DND-41 (cell line): ENCODE measurements around the gene MYH9.
"Not testable (repeated sequence)": the region's sequence is repeated elsewhere in the genome, so short reads cannot be mapped to it uniquely, and the experiment has no call there.

Experiments
- ATAC-seq: fragments of 200-7000 bp; cut with Tn5 transposase; 3 replicates; pipeline ENCODE4 v1.9.1; 2021; ENCODE audit warnings: low read depth; ENCODE audit not compliant: insufficient read depth
- DNase-seq: peaks from one replicate; pipeline ENCODE4 v3.0.0-alpha.2; 2020
- H2AFZ ChIP-seq: 2 replicates; pipeline ENCODE4 v1.6.0; 2012; ENCODE audit warnings: low read depth, low read length
- H3K27ac ChIP-seq: 2 replicates; pipeline ENCODE4 v1.5.1; 2012; ENCODE audit warnings: low read length, inconsistent platforms
- H3K27me3 ChIP-seq: fragments of 200-600 bp; sonication (generic); 2 replicates; pipeline ENCODE4 v1.6.0; 2012; ENCODE audit warnings: low read length, mild to moderate bottlenecking, inconsistent platforms; ENCODE audit not compliant: insufficient read depth, poor library complexity
- H3K36me3 ChIP-seq: 2 replicates; pipeline ENCODE4 v1.5.1; 2012; ENCODE audit warnings: low read length, inconsistent platforms; ENCODE audit not compliant: insufficient read depth
- H3K4me1 ChIP-seq: 2 replicates; pipeline ENCODE4 v1.5.1; 2012; ENCODE audit warnings: mild to moderate bottlenecking, low read length; ENCODE audit not compliant: insufficient read depth
- H3K4me2 ChIP-seq: 2 replicates; pipeline ENCODE4 v1.6.0; 2012; ENCODE audit warnings: mild to moderate bottlenecking, moderate library complexity, low read length, inconsistent platforms; ENCODE audit not compliant: insufficient read depth
- H3K4me3 ChIP-seq, 2 experiments: fragments of 200-600 bp in 1 of 2; shearing (Covaris generic) in 1 of 2; 2 replicates each; pipeline ENCODE4 v1.5.1; 2012 to 2016; ENCODE audit warnings: inconsistent platforms in 2 of 2, low read length in 2 of 2, mild to moderate bottlenecking in 2 of 2, low read depth in 1 of 2, moderate library complexity in 1 of 2
- H3K79me2 ChIP-seq: 2 replicates; pipeline ENCODE4 v1.6.0; 2012; ENCODE audit warnings: low read length, inconsistent platforms; ENCODE audit not compliant: insufficient read depth
- H3K9ac ChIP-seq: 2 replicates; pipeline ENCODE4 v1.6.0; 2012; ENCODE audit warnings: low read depth, mild to moderate bottlenecking, inconsistent platforms, low read length, moderate library complexity
- H3K9me3 ChIP-seq: 2 replicates; pipeline ENCODE4 v1.5.1; 2012; ENCODE audit warnings: low read length, moderate library complexity, mild to moderate bottlenecking, inconsistent platforms; ENCODE audit not compliant: insufficient read depth, severe bottlenecking
- H4K20me1 ChIP-seq: 2 replicates; pipeline ENCODE4 v1.6.0; 2012; ENCODE audit warnings: low read length; ENCODE audit not compliant: insufficient read depth
- EZH2 ChIP-seq: IDR thresholded peaks from 3 replicates; pipeline ENCODE4 v1.6.1; 2012; ENCODE audit warnings: borderline replicate concordance, low read depth, mild to moderate bottlenecking, moderate library complexity, low read length, inconsistent platforms; ENCODE audit not compliant: severe bottlenecking
- TF ChIP-seq, protein P1 (sequence below): IDR thresholded peaks from 2 replicates; pipeline ENCODE4 v1.5.1; 2012; ENCODE audit warnings: borderline replicate concordance, low read length, moderate library complexity, mild to moderate bottlenecking; ENCODE audit not compliant: poor library complexity, severe bottlenecking; ENCODE audit errors: extremely low read depth

Gene MYH9

DNA sequence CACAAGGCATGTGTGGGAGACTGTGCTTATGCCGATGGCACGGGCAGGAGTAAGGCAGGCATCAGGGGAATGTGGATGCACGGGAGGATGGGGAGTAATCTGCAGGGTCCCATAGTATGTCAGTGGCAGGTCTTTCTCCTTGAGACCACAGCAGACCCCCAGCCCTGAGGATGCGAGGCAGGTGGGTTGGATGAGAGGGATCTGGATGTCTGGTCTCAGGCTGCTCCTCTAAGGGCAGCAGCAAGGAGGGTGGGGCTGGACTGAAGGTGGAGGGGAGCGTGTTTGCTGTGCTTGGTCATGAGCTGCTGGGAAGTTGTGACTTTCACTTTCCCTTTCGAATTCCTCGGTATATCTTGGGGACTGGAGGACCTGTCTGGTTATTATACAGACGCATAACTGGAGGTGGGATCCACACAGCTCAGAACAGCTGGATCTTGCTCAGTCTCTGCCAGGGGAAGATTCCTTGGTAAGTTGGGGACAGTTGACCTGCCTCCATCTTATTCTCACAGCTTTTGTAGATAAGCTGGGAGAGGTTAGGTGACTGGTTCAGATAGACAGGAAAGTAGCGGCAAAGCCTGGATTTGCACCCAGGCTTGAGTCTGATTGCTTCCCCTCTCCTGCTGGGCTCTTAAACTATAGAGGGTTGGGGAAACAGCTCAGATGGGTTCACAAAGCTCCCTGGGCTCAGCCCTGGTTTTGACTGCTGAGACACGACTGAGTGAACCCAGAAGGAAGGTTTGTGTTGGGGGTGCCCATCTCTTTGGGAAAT is 134.8 kb downstream of the MYH9 start, which contains the start of gene APOL1:
TSS of gene APOL1 (plus strand) at position 380 of the 769 bp plus-strand sequence. CDS start 1,823 bp downstream, outside the sequence.
- H3K27me3 ChIP-seq, result no peaks in the 10 kb centered on the region
- peak within 1 kb of the TSS; percentile 25 to 67; a peak in 3 of 4 replicates for H3K4me3 ChIP-seq
- peak within 1 kb of the TSS; percentile 64 for H3K9ac ChIP-seq
- peaks cover 14% of the 10 kb centered on the region for H3K79me2 ChIP-seq
- no peaks in the 10 kb centered on the region for H4K20me1 ChIP-seq
- peak within 1 kb of the TSS; percentile 81 for H3K27ac ChIP-seq
- H3K4me1 ChIP-seq, result peaks cover 30% of the 10 kb centered on the region
- DNase-seq (peak; percentile 78), ATAC-seq (peak; percentile 95)
- peak within 1 kb of the TSS; percentile 91 for H3K4me2 ChIP-seq
- H2AFZ ChIP-seq, result peak within 1 kb of the TSS; percentile 75
- peaks cover 2% of the 10 kb centered on the region for H3K9me3 ChIP-seq
- peaks cover 7% of the 10 kb centered on the region; the same call in 1 of the 2 replicates for H3K36me3 ChIP-seq
- TF ChIP-seq, protein P1, sequence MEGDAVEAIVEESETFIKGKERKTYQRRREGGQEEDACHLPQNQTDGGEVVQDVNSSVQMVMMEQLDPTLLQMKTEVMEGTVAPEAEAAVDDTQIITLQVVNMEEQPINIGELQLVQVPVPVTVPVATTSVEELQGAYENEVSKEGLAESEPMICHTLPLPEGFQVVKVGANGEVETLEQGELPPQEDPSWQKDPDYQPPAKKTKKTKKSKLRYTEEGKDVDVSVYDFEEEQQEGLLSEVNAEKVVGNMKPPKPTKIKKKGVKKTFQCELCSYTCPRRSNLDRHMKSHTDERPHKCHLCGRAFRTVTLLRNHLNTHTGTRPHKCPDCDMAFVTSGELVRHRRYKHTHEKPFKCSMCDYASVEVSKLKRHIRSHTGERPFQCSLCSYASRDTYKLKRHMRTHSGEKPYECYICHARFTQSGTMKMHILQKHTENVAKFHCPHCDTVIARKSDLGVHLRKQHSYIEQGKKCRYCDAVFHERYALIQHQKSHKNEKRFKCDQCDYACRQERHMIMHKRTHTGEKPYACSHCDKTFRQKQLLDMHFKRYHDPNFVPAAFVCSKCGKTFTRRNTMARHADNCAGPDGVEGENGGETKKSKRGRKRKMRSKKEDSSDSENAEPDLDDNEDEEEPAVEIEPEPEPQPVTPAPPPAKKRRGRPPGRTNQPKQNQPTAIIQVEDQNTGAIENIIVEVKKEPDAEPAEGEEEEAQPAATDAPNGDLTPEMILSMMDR, result no peak
- no peak for TF ChIP-seq EZH2

DNA sequence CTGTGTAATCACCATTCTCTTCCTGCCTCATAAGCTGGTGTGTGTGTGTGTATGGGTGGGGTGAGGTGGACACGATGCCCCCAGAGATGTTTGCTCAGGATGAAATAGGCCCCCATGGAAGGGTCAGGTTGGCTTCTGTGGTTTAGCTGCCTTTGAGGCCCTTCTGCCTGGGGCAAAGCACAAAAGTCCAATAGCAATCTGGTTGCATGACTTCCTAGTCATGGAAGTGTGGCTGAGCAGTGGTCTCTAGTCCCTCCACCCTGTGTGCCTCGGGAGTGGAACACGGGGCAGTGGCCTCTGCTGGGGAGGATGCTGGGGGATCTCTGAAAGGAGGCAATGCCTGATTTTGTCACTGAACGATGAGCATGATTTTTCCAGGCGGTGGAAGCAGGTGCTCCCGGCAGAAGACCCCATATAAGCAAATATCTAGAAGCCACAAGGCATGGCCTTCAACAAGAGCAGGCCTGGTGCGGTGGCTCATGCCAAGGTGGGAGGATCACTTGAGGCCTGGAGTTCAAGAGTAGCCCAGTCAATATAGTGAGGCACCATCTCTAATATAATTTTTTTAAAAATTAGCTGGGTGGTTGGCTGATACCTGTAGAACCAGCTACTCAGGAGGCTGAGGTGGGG is 135.7 kb downstream of the MYH9 start:
- not testable (repeated sequence) for ATAC-seq, H4K20me1 ChIP-seq, H3K36me3 ChIP-seq, H3K27me3 ChIP-seq, DNase-seq, H3K9me3 ChIP-seq
- peaks cover 30% of the 10 kb centered on the region for H3K4me1 ChIP-seq
- peak overlapping the region; percentile 81; the same call in 1 of the 2 replicates for H3K27ac ChIP-seq
- peak overlapping the region; percentile 64 for H3K9ac ChIP-seq
- peak overlapping the region in 1 of 2 experiments; percentile 67; a peak in 1 of 4 replicates for H3K4me3 ChIP-seq
- H3K4me2 ChIP-seq, result peak overlapping the region; percentile 91
- H3K79me2 ChIP-seq, result peaks cover 14% of the 10 kb centered on the region
- peak overlapping the region; percentile 75 for H2AFZ ChIP-seq

DNA sequence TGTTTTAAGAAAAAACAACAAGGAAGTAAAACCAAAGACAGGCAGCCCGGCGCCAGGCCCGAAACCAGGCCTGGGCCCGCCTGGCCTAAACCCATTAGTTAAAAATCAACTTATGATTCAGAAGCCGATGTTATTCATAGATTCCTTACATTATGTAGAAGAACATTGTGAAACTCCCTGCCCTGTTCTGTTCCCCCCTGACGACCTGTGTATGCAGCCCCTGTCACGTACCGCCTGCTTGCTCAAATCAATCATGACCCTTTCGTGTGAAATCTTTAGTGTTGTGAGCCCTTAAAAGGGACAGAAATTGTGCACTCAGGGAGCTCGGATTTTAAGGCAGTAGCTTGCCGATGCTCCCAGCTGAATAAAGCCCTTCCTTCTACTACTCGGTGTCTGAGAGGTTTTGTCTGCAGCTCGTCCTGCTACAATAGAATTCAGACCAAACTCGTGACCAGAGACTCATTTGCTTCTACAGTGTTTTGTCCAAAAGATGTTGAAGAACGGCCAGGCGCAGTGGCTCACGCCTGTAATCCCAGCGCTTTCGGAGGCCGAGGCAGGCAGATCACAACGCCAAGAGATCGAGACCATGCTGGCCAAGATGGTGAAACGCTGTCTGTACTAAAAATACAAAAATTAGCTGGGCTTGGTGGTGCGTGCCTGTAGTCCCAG is 137.3 kb downstream of the MYH9 start:
- not testable (repeated sequence) for H3K9ac ChIP-seq, H3K9me3 ChIP-seq, H2AFZ ChIP-seq, H3K4me3 ChIP-seq, H3K27me3 ChIP-seq, DNase-seq, H4K20me1 ChIP-seq, ATAC-seq, H3K27ac ChIP-seq, H3K36me3 ChIP-seq, H3K4me2 ChIP-seq
- Histone ChIP-seq H3K4me1 (peaks cover 30% of the 10 kb centered on the region), H3K79me2 (peaks cover 14% of the 10 kb centered on the region)

DNA sequence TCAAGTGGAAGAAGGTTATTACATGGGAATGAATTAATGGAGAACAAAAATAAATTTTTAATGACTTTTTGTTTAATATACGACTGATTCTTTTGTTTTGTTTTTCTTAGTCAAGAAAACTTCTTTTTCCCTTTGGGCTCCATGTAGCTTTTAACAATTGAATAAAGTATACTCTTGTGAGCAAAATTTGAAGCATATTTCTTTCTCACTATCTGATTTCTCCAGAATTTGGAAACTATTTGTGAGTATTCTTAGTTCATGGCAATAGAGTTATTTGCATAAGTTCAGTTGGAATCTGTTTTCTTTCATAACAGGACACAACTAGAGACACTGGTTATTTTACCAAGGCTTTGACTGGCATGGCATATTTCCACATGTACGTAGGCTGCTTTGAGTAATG is 138.6 kb downstream of the MYH9 start:
- H3K4me1 ChIP-seq, result peaks cover 19% of the 10 kb centered on the region

More for the DNA sequence above, 138.6 kb downstream of the MYH9 start:
- ATAC-seq, result no peak
- H3K9ac ChIP-seq, result no peak overlapping the region
- TF ChIP-seq, protein P1, result no peak
- no peak for TF ChIP-seq EZH2
- no peak overlapping the region for H2AFZ ChIP-seq
- H3K79me2 ChIP-seq, result peaks cover 9% of the 10 kb centered on the region
- H4K20me1 ChIP-seq, result no peaks in the 10 kb centered on the region
- H3K4me2 ChIP-seq, result no peak overlapping the region
- no peaks in the 10 kb centered on the region for H3K36me3 ChIP-seq
- DNase-seq, result no peak
- peaks cover 2% of the 10 kb centered on the region for H3K9me3 ChIP-seq
- H3K27me3 ChIP-seq, result no peaks in the 10 kb centered on the region
- H3K4me3 ChIP-seq, result no peak overlapping the region
- no peak overlapping the region for H3K27ac ChIP-seq
